ENCODE data around the gene TNIK. TPM values are rescaled to one million over a fixed set of nuclear protein-coding genes. Genes with fewer than 3 reads are reported as not detected.

Gene TNIK
- total and polyA plus RNA-seq, 10 donors: 0.85 to 34.5 (median 14.1) TPM

DNA sequence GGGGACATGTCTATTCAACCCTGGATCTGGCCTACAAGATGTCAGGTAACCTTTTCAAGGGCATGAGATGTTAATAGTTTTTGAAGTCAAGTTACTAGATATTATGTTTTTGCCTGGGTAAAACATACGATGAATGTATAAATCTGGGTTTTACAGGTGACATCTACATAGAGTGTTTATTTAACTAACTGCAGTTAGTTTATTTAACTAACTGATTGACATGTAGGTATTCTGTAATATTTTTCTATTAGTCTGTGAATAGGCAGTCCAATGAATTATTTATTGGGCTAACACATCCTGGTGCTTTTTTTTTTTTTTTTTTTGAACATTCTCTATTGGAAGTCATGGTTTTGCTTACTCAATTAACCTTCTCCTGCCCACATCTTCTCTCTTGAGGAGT is 38.7 kb upstream of the TNIK start:
- no peak overlapping the region for H3K4me3 ChIP-seq
- 79 to 92% (median 82%) methylated on average over 1 of the region's 1 CpG for WGBS, 5 donors
- DNase-seq: no peak
- intact Hi-C loops (cut with DNase I; ENCODE audit: low total_unique reads): no loop called here
- peaks cover 0 to 2% (median 0%) of the 10 kb centered on the region in 6 donors for H3K4me1 ChIP-seq
- H3K9me3 ChIP-seq: no peaks in the 10 kb centered on the region
- no peak overlapping the region for H3K27ac ChIP-seq
- TF ChIP-seq, protein P1, sequence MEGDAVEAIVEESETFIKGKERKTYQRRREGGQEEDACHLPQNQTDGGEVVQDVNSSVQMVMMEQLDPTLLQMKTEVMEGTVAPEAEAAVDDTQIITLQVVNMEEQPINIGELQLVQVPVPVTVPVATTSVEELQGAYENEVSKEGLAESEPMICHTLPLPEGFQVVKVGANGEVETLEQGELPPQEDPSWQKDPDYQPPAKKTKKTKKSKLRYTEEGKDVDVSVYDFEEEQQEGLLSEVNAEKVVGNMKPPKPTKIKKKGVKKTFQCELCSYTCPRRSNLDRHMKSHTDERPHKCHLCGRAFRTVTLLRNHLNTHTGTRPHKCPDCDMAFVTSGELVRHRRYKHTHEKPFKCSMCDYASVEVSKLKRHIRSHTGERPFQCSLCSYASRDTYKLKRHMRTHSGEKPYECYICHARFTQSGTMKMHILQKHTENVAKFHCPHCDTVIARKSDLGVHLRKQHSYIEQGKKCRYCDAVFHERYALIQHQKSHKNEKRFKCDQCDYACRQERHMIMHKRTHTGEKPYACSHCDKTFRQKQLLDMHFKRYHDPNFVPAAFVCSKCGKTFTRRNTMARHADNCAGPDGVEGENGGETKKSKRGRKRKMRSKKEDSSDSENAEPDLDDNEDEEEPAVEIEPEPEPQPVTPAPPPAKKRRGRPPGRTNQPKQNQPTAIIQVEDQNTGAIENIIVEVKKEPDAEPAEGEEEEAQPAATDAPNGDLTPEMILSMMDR (IDR thresholded peaks at IDR 0.05 in 8 of 11, conservative IDR thresholded peaks at IDR 0.05 in 3 of 11): no peak
- TF ChIP-seq POLR2A (IDR thresholded peaks at IDR 0.05) (no peak), POLR2AphosphoS5 (IDR thresholded peaks at IDR 0.05) (no peak)
- no peaks in the 10 kb centered on the region for H3K27me3 ChIP-seq (replicated peaks in 1 of 7)
- H3K36me3 ChIP-seq: no peaks in the 10 kb centered on the region

DNA sequence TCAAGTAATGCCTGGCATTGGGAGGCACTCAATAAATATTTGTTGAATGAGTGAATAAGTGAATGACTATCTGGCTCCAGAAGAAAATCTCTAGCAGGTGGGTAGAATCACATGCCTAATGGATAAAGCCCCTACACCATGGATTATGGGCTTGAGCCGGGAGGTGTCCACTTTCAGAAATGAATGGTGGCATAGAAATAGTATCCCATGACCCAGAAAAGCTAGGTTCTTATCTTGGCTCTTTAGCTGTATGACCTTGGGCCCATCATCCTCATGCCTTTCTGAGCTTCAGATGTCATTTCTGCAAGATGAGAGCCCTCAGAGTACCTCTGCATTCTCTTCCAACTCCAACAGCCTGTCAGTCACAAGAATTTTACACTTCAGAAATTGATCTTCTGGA is 37.3 kb upstream of the TNIK start:
- no peak for TF ChIP-seq POLR2A (IDR thresholded peaks at IDR 0.05)
- no peak for TF ChIP-seq POLR2AphosphoS5 (IDR thresholded peaks at IDR 0.05)
- TF ChIP-seq, protein P1 (IDR thresholded peaks at IDR 0.05 in 8 of 11, conservative IDR thresholded peaks at IDR 0.05 in 3 of 11): no peak
- 94 to 100% (median 96%) methylated on average over 1 of the region's 1 CpG for WGBS, 5 donors
- no peaks in the 10 kb centered on the region for H3K36me3 ChIP-seq
- H3K27me3 ChIP-seq (replicated peaks in 1 of 7): no peaks in the 10 kb centered on the region
- no peaks in the 10 kb centered on the region for H3K9me3 ChIP-seq
- H3K4me1 ChIP-seq: peaks cover 0 to 2% (median 0%) of the 10 kb centered on the region in 6 donors
- H3K4me3 ChIP-seq: no peak overlapping the region
- H3K27ac ChIP-seq: no peak overlapping the region
- intact Hi-C loops (cut with DNase I; ENCODE audit: low total_unique reads): no loop called here
- DNase-seq: no peak

GRCh38 chr3:171495413-171495812 is 35.2 kb upstream of the TNIK start:
- peaks cover 0 to 13% (median 3%) of the 10 kb centered on the region in 6 donors for H3K4me1 ChIP-seq
- intact Hi-C loops (cut with DNase I; ENCODE audit: low total_unique reads): no loop called here
- no peak overlapping the region for H3K4me3 ChIP-seq

DNA sequence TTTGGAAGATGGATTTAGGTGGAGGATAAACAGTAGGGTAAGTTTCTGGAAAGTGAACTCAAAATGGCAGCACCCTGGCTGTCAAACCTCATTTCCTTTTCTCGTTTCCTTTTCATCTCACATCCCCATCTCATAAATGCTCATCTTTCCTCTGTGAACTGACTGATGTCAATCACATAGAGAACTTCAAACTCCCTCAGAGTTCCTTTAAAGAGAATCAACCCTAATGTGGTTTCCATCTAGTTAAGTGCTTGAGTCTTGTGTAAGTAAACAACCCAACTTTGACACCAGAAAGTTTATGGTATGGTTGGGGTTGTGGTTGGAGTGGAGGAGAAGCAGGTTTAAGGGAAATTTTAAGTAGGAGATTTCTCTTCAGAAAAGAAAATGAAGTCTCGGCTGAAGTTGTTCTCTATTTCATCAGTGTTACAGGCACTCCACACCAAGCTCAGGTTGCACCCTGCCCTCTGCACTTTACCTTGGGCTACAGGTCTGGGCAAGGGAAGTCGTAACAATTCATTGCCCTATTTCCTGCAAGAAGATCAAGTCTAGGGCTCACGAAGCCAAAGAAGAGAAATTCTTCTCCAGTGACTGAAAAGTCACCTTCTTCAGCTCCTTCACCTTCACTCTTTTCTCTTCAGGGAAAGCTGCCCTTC is 34.4 kb upstream of the TNIK start:
- H3K27me3 ChIP-seq (replicated peaks in 1 of 7): no peaks in the 10 kb centered on the region
- TF ChIP-seq POLR2AphosphoS5 (IDR thresholded peaks at IDR 0.05): no peak
- TF ChIP-seq, protein P1 (IDR thresholded peaks at IDR 0.05 in 8 of 11, conservative IDR thresholded peaks at IDR 0.05 in 3 of 11): no peak
- no peak for TF ChIP-seq POLR2A (IDR thresholded peaks at IDR 0.05)
- no peaks in the 10 kb centered on the region for H3K36me3 ChIP-seq
- H3K9me3 ChIP-seq: no peaks in the 10 kb centered on the region
- intact Hi-C loops (cut with DNase I; ENCODE audit: low total_unique reads): no loop called here
- no peak for DNase-seq
- peaks cover 0 to 13% (median 3%) of the 10 kb centered on the region in 6 donors for H3K4me1 ChIP-seq
- no peak overlapping the region for H3K4me3 ChIP-seq
- 64 to 79% (median 69%) methylated on average over 4 of the region's 4 CpGs for WGBS, 5 donors
- peak overlapping the region in 5 of 8 donors; percentile 2 to 59 (median 36) for H3K27ac ChIP-seq

More at GRCh38 chr3:171495413-171495812, 35.2 kb upstream of the TNIK start:
- H3K36me3 ChIP-seq: no peaks in the 10 kb centered on the region
- no peaks in the 10 kb centered on the region for H3K27me3 ChIP-seq (replicated peaks in 1 of 7)
- no peak overlapping the region for H3K27ac ChIP-seq
- H3K9me3 ChIP-seq: no peaks in the 10 kb centered on the region
- no peak for DNase-seq
- no peak for TF ChIP-seq POLR2AphosphoS5 (IDR thresholded peaks at IDR 0.05)
